Epithelial cell of proximal tubule (primary cell): ENCODE data around the gene CHD1L. TPM values are rescaled to one million over a fixed set of nuclear protein-coding genes. Genes with fewer than 3 reads are reported as not detected.
"Not testable (repeated sequence)": the region's sequence is repeated elsewhere in the genome, so short reads cannot be mapped to it uniquely, and the experiment has no call there.

Source experiments
- DNase-seq: peaks from one replicate; pipeline ENCODE4 v3.0.0-alpha.2; 2011; ENCODE audit warnings: low read depth
- H3K4me3 ChIP-seq: 2 replicates; pipeline ENCODE4 v1.5.1; 2011; ENCODE audit warnings: low read depth, mild to moderate bottlenecking, low read length
- CTCF ChIP-seq: conservative IDR thresholded peaks from 2 replicates; pipeline ENCODE4 v1.5.1; 2012; ENCODE audit warnings: low read depth, mild to moderate bottlenecking, low read length
- total RNA-seq: library from RNA; depleted of rRNA; stranded (reverse); fragments of >200 nt; gene quantifications from 2 replicates; pipeline ENCODE4 v1.2.3, GENCODE V29; 2015

The CHD1L gene
- total RNA-seq, 1 donor from 2014 or later, result 28.0 TPM

DNA sequence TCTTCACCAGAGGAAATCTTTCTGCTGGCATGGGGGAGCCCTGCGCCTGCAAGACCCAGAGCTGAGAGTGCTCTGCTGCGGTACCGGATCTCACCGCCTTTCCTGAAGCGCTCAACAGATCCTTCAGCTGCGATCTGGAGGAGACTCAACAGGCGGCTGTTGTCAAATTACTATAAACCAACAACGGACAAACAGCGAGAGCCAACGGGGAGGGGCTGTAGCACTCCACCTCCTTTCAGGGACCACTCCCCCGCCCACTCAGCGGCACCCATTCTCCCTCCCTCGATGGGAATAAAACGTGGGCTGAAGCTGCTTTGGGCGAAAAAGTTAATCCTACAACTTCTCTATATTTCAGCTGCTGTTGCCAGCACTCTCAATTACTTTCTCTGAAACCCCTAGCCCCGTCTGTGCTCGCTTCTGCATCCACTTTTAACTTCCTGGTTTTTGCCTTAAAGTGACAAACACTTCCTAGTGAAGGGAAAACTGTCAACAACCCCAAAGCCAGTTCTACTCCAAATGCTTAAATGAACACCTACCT is 17.2 kb upstream of the CHD1L start, which contains the start of gene FMO5:
TSS of gene FMO5 (minus strand) at position 147 of the 538 bp plus-strand sequence. CDS start 310 bp downstream, outside the sequence.
- peak within 1 kb of the TSS; percentile 71 for H3K4me3 ChIP-seq
- peak; percentile 10 for TF ChIP-seq CTCF
- DNase-seq, result no peak

DNA sequence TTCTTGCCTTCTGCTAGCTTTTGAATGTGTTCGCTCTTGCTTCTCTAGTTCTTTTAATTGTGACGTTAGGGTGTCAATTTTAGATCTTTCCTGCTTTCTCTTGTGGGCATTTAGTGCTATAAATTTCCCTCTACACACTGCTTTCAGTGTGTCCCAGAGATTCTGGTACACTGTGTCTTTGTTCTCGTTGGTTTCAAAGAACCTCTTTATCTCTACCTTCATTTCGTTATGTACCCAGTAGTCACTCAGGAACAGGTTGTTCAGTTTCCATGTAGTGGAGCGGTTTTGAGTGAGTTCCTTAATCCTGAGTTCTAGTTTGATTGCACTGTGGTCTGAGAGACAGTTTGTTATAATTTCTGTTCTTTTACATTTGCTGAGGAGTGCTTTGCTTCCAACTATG is 11.5 kb upstream of the CHD1L start:
- H3K4me3 ChIP-seq, DNase-seq: not testable (repeated sequence)

GRCh38 chr1:147233903-147234302 is 8.6 kb upstream of the CHD1L start:
- H3K4me3 ChIP-seq, DNase-seq: not testable (repeated sequence)

- TF ChIP-seq CTCF, result no peak
- no peak overlapping the region for H3K4me3 ChIP-seq
- no peak for DNase-seq
These were observed 6.7 kb upstream of the CHD1L start for GRCh38 chr1:147235822-147236221.

DNA sequence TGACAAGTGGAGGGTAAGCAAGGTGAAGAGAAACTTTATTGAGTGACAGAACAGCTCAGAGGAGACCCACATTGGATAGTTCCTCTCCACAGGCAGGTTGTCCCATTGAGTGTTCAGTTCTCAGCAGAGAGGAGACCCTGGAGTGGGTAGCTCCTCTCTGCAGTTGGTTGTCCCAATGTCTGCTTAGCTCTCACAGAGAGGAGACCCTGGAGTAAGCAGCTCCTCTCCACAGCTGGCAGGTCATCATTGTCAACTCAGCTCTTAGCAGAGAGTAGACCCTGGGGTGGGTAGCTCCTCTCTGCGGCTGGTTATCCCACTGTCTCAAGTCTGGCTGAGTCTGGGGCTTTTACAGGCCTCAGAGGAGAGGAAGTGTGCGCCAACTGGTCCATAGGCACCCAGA is 6.0 kb upstream of the CHD1L start:
- DNase-seq, result no peak
- TF ChIP-seq CTCF, result no peak

GRCh38 chr1:147236959-147237791 is 5.3 kb upstream of the CHD1L start:
- H3K4me3 ChIP-seq, result no peak overlapping the region
- TF ChIP-seq CTCF, result no peak
- no peak for DNase-seq

More for the DNA sequence above, 6.0 kb upstream of the CHD1L start:
- H3K4me3 ChIP-seq, result no peak overlapping the region

- no peak for TF ChIP-seq CTCF
- DNase-seq, result no peak
- H3K4me3 ChIP-seq, result no peak overlapping the region
These were observed 4.2 kb upstream of the CHD1L start for GRCh38 chr1:147238053-147238902.
